NCI-H82 (cell line): Measurements from ENCODE around the gene ZMYND8.

Experiments
- DNase-seq: peaks from one replicate; lab custom pipeline; 2025; lab: John Stamatoyannopoulos, UW

The ZMYND8 gene

GRCh38 chr20:47353692-47354463, 2.6 kb downstream of the ZMYND8 start:
- DNase-seq, result peak; percentile 49

- DNase-seq, result peak; percentile 48
These were observed 3.2 kb downstream of the ZMYND8 start for GRCh38 chr20:47353239-47353691.

- peak; percentile 63 for DNase-seq
These were observed 3.9 kb downstream of the ZMYND8 start for GRCh38 chr20:47352332-47353238.

- peak; percentile 75 for DNase-seq
These were observed 4.7 kb downstream of the ZMYND8 start for GRCh38 chr20:47351643-47352331.

GRCh38 chr20:47350691-47351545, 5.6 kb downstream of the ZMYND8 start:
- peak; percentile 10 for DNase-seq

- no peak for DNase-seq
These were observed 6.3 kb downstream of the ZMYND8 start for GRCh38 chr20:47350181-47350550.

- no peak for DNase-seq
These were observed 6.9 kb downstream of the ZMYND8 start for GRCh38 chr20:47349365-47350180.

- peak; percentile 21 for DNase-seq
These were observed 7.9 kb downstream of the ZMYND8 start for GRCh38 chr20:47348539-47349142.

GRCh38 chr20:47347661-47348435, 8.7 kb downstream of the ZMYND8 start:
- no peak for DNase-seq

GRCh38 chr20:47346172-47346571, 10.3 kb downstream of the ZMYND8 start:
- no peak for DNase-seq

- DNase-seq, result no peak
These were observed 11.3 kb downstream of the ZMYND8 start for GRCh38 chr20:47345214-47345613.

- DNase-seq, result no peak
These were observed 13.5 kb downstream of the ZMYND8 start for GRCh38 chr20:47343007-47343472.

GRCh38 chr20:47338131-47338628, 18.3 kb downstream of the ZMYND8 start:
- no peak for DNase-seq

GRCh38 chr20:47337413-47337812, 19.1 kb downstream of the ZMYND8 start:
- DNase-seq, result no peak

- DNase-seq, result no peak
These were observed 20.3 kb downstream of the ZMYND8 start for GRCh38 chr20:47336129-47336754.

- DNase-seq, result no peak
These were observed 21.0 kb downstream of the ZMYND8 start for GRCh38 chr20:47335251-47336128.

GRCh38 chr20:47334022-47334551, 22.4 kb downstream of the ZMYND8 start:
- no peak for DNase-seq
